Measurements from ENCODE around the gene ZNF93.
"Not testable (repeated sequence)": the region's sequence is repeated elsewhere in the genome, so short reads cannot be mapped to it uniquely, and the experiment has no call there.

DNA sequence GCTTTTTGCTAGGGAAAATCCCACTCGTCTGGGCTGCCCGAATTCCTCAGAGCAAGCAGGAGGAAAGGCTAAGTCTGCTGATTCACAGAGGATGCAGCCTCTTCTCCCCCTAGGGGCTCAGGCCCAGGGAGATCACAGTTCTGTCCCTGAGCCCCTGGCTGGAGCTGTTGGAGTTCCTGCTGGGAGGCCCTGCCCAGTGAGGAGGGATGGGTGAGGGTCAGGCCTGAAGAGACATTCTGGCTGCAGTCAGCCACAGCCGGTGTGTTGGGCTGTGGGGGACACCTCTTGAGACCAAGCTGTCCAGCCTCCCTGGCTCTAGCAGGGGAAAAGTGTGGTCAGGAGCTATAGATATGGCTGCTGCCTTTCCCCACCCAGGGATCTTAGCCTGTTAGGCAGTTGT lies 65.4 kb downstream of the ZNF93 start:
- not testable (repeated sequence) for TF ChIP-seq POLR2AphosphoS5 (IDR thresholded peaks at IDR 0.05; ENCODE audit: low read depth, low read length); CTCF (IDR thresholded peaks at IDR 0.05); REST (IDR thresholded peaks at IDR 0.05; ENCODE audit: insufficient read depth in 1 of 2, low read depth in 2 of 2, low read length in 1 of 2); SIN3A (IDR thresholded peaks at IDR 0.05; ENCODE audit: borderline replicate concordance, insufficient read depth, low read depth, low read length); TCF7L2 (IDR thresholded peaks at IDR 0.05; ENCODE audit: low read depth, low read length)

All from Panc1 (cell line).